ENCODE measurements around the gene CCNB3. TPM values are rescaled to one million over a fixed set of nuclear protein-coding genes. Genes with fewer than 3 reads are reported as not detected.

CCNB3 gene
- total RNA-seq, 1 experiment from 2014 or later: 0.64 TPM

DNA sequence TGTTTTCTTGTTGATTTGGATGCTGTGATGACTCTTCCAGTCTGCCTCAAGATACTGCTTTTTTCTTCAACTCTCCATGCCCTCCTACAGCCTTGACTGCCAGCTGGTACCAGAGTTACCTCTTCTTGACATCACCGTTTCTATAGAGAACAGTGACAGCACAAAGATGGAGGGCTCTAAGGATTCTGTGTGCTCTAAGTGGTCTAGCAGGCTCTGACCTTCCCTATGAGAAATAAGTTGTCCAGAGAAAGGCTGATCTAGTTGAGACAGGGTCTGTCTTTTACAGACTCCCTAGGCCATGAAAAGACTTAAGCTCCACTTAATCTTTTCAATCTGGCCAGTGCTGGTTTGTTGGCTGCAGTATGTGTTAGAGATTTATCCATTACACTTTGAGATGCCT lies 3.7 kb upstream of the CCNB3 start, which contains the start of gene AKAP4:
TSS of gene AKAP4 (minus strand) at position 101 of the 400 bp plus-strand sequence. CDS start 118 bp downstream, outside the sequence.
- ChIA-PET POLR2A (no interaction called here), CTCF (no interaction called here)
- no peaks in the 10 kb centered on the region; the same call in 1 of the 2 replicates for H3K4me1 ChIP-seq (ENCODE audit: control insufficient read depth, insufficient read depth, low read length)
- H3K27me3 ChIP-seq (ENCODE audit: control insufficient read depth, insufficient read depth, low read length): no peaks in the 10 kb centered on the region; the same call in 1 of the 2 replicates
- H3K36me3 ChIP-seq (ENCODE audit: control insufficient read depth, insufficient read depth, low read length): no peaks in the 10 kb centered on the region
- intact Hi-C loops (cut with micrococcal nuclease; ENCODE audit: unreplicated experiment): loop anchor here (5.0 kb wide), 1 partner anchor 284 kb away; no protein-coding TSS in a partner anchor
- in situ Hi-C loops (cut with HindIII; ENCODE audit: low pct_unique_long_range_greater_than_20kb, low sequenced_read_pairs): no loop called here
- DNase-seq (ENCODE audit: low read depth, low spot score): no peak
- no peak for ATAC-seq
- TF ChIP-seq, protein P1, sequence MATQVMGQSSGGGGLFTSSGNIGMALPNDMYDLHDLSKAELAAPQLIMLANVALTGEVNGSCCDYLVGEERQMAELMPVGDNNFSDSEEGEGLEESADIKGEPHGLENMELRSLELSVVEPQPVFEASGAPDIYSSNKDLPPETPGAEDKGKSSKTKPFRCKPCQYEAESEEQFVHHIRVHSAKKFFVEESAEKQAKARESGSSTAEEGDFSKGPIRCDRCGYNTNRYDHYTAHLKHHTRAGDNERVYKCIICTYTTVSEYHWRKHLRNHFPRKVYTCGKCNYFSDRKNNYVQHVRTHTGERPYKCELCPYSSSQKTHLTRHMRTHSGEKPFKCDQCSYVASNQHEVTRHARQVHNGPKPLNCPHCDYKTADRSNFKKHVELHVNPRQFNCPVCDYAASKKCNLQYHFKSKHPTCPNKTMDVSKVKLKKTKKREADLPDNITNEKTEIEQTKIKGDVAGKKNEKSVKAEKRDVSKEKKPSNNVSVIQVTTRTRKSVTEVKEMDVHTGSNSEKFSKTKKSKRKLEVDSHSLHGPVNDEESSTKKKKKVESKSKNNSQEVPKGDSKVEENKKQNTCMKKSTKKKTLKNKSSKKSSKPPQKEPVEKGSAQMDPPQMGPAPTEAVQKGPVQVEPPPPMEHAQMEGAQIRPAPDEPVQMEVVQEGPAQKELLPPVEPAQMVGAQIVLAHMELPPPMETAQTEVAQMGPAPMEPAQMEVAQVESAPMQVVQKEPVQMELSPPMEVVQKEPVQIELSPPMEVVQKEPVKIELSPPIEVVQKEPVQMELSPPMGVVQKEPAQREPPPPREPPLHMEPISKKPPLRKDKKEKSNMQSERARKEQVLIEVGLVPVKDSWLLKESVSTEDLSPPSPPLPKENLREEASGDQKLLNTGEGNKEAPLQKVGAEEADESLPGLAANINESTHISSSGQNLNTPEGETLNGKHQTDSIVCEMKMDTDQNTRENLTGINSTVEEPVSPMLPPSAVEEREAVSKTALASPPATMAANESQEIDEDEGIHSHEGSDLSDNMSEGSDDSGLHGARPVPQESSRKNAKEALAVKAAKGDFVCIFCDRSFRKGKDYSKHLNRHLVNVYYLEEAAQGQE (IDR thresholded peaks at IDR 0.05; ENCODE audit: insufficient read depth in 1 of 2, low read depth in 2 of 2, low read length in 1 of 2): no peak
- no peak for TF ChIP-seq SIN3A (IDR thresholded peaks at IDR 0.05; ENCODE audit: borderline replicate concordance, insufficient read depth, low read depth, low read length)
- no peak for TF ChIP-seq POLR2AphosphoS5 (IDR thresholded peaks at IDR 0.05; ENCODE audit: low read depth, low read length)
- TF ChIP-seq, protein P2, sequence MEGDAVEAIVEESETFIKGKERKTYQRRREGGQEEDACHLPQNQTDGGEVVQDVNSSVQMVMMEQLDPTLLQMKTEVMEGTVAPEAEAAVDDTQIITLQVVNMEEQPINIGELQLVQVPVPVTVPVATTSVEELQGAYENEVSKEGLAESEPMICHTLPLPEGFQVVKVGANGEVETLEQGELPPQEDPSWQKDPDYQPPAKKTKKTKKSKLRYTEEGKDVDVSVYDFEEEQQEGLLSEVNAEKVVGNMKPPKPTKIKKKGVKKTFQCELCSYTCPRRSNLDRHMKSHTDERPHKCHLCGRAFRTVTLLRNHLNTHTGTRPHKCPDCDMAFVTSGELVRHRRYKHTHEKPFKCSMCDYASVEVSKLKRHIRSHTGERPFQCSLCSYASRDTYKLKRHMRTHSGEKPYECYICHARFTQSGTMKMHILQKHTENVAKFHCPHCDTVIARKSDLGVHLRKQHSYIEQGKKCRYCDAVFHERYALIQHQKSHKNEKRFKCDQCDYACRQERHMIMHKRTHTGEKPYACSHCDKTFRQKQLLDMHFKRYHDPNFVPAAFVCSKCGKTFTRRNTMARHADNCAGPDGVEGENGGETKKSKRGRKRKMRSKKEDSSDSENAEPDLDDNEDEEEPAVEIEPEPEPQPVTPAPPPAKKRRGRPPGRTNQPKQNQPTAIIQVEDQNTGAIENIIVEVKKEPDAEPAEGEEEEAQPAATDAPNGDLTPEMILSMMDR (IDR thresholded peaks at IDR 0.05): no peak
- no peak for TF ChIP-seq TCF7L2 (IDR thresholded peaks at IDR 0.05; ENCODE audit: low read depth, low read length)
- no peak within 1 kb of the TSS for H3K27ac ChIP-seq (ENCODE audit: low read length)
- no peak within 1 kb of the TSS for H3K4me3 ChIP-seq (ENCODE audit: low read depth in 2 of 2, low read length in 2 of 2)
- no peaks in the 10 kb centered on the region for H3K9me3 ChIP-seq (ENCODE audit: control insufficient read depth, insufficient read depth, low read depth, low read length)
- BruUV-seq (replicated peaks): no TSS peak

DNA sequence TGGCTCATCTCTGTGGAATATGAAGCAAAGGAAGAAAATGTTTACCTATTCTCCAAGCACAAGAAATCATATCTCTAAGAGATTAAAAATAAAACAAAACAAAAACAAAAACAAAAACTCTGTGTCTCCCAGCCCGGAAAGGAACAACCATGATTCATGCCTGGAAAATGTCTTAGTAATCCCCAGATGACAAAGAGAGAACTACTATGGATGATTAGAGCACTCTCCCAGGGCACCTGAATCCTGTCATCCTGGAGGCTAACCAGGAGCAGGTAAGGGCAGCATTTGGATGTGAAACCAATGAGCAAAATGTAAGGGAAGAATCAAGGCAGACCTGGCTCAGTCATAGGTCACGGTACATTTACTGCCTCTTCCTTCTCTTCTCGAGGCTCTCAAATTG lies 2.0 kb upstream of the CCNB3 start:
- no TSS peak for BruUV-seq (replicated peaks)
- intact Hi-C loops (cut with micrococcal nuclease; ENCODE audit: unreplicated experiment): loop anchor here (5.0 kb wide), 1 partner anchor 285 kb away; no protein-coding TSS in a partner anchor
- Histone ChIP-seq H3K27ac (ENCODE audit: low read length) (no peak overlapping the region), H3K36me3 (ENCODE audit: control insufficient read depth, insufficient read depth, low read length) (no peaks in the 10 kb centered on the region), H3K4me1 (ENCODE audit: control insufficient read depth, insufficient read depth, low read length) (no peaks in the 10 kb centered on the region; the same call in 1 of the 2 replicates), H3K4me3 (ENCODE audit: low read depth in 2 of 2, low read length in 2 of 2) (no peak overlapping the region), H3K27me3 (ENCODE audit: control insufficient read depth, insufficient read depth, low read length) (no peaks in the 10 kb centered on the region), H3K9me3 (ENCODE audit: control insufficient read depth, insufficient read depth, low read depth, low read length) (no peaks in the 10 kb centered on the region)
- TF ChIP-seq TCF7L2 (IDR thresholded peaks at IDR 0.05; ENCODE audit: low read depth, low read length) (no peak), SIN3A (IDR thresholded peaks at IDR 0.05; ENCODE audit: borderline replicate concordance, insufficient read depth, low read depth, low read length) (no peak), POLR2AphosphoS5 (IDR thresholded peaks at IDR 0.05; ENCODE audit: low read depth, low read length) (no peak)
- TF ChIP-seq, protein P1 (IDR thresholded peaks at IDR 0.05; ENCODE audit: insufficient read depth in 1 of 2, low read depth in 2 of 2, low read length in 1 of 2): no peak
- TF ChIP-seq, protein P2 (IDR thresholded peaks at IDR 0.05): no peak
- CTCF ChIA-PET: no interaction called here
- DNase-seq (ENCODE audit: low read depth, low spot score): no peak
- ATAC-seq: no peak
- POLR2A ChIA-PET: no interaction called here
- in situ Hi-C loops (cut with HindIII; ENCODE audit: low pct_unique_long_range_greater_than_20kb, low sequenced_read_pairs): no loop called here

All from Panc1 (cell line).